ENCODE measurements around the gene ARHGAP22.

- TF ChIP-seq POLR2AphosphoS5 (IDR thresholded peaks at IDR 0.05), result no peak
- no peak for TF ChIP-seq CTCF (IDR thresholded peaks at IDR 0.05; ENCODE audit: poor library complexity, severe bottlenecking)
Observed at GRCh38 chr10:48494073-48494472, 110.8 kb downstream of the ARHGAP22 start.

Measured in neural cell (in vitro differentiated cells).